ENCODE measurements around the gene GNG12.

DNA sequence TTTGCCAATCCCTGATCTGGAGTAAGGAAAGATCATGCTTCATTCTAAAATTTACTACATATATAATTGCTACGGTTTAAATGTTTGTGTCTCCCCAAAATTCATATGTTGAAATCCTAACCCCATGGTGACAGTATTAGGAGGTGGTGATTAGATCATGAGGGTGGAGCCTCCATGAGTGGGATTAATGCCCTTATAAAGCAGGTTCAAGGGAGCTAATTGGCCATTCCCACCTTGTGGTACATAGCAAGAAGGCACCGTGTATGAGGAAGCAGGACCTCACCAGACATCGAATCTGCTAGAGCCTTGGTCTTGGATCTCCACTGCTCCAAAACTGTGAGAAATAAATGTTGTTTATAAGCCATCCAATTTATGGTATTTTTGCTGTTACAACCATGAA, 92.7 kb downstream of the GNG12 start:
- TF ChIP-seq, protein P1, sequence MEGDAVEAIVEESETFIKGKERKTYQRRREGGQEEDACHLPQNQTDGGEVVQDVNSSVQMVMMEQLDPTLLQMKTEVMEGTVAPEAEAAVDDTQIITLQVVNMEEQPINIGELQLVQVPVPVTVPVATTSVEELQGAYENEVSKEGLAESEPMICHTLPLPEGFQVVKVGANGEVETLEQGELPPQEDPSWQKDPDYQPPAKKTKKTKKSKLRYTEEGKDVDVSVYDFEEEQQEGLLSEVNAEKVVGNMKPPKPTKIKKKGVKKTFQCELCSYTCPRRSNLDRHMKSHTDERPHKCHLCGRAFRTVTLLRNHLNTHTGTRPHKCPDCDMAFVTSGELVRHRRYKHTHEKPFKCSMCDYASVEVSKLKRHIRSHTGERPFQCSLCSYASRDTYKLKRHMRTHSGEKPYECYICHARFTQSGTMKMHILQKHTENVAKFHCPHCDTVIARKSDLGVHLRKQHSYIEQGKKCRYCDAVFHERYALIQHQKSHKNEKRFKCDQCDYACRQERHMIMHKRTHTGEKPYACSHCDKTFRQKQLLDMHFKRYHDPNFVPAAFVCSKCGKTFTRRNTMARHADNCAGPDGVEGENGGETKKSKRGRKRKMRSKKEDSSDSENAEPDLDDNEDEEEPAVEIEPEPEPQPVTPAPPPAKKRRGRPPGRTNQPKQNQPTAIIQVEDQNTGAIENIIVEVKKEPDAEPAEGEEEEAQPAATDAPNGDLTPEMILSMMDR (IDR thresholded peaks at IDR 0.05): no peak
- TF ChIP-seq TCF7L2 (IDR thresholded peaks at IDR 0.05; ENCODE audit: low read depth, low read length) (no peak), POLR2AphosphoS5 (IDR thresholded peaks at IDR 0.05; ENCODE audit: low read depth, low read length) (no peak)
- TF ChIP-seq, protein P2, sequence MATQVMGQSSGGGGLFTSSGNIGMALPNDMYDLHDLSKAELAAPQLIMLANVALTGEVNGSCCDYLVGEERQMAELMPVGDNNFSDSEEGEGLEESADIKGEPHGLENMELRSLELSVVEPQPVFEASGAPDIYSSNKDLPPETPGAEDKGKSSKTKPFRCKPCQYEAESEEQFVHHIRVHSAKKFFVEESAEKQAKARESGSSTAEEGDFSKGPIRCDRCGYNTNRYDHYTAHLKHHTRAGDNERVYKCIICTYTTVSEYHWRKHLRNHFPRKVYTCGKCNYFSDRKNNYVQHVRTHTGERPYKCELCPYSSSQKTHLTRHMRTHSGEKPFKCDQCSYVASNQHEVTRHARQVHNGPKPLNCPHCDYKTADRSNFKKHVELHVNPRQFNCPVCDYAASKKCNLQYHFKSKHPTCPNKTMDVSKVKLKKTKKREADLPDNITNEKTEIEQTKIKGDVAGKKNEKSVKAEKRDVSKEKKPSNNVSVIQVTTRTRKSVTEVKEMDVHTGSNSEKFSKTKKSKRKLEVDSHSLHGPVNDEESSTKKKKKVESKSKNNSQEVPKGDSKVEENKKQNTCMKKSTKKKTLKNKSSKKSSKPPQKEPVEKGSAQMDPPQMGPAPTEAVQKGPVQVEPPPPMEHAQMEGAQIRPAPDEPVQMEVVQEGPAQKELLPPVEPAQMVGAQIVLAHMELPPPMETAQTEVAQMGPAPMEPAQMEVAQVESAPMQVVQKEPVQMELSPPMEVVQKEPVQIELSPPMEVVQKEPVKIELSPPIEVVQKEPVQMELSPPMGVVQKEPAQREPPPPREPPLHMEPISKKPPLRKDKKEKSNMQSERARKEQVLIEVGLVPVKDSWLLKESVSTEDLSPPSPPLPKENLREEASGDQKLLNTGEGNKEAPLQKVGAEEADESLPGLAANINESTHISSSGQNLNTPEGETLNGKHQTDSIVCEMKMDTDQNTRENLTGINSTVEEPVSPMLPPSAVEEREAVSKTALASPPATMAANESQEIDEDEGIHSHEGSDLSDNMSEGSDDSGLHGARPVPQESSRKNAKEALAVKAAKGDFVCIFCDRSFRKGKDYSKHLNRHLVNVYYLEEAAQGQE (IDR thresholded peaks at IDR 0.05; ENCODE audit: insufficient read depth in 1 of 2, low read depth in 2 of 2, low read length in 1 of 2): no peak

All from Panc1 (cell line).